DMS53 (cell line): ENCODE measurements around the gene RRAGC.
"Not testable (repeated sequence)": the region's sequence is repeated elsewhere in the genome, so short reads cannot be mapped to it uniquely, and the experiment has no call there.

ENCODE experiments used
- DNase-seq: peaks from one replicate; lab custom pipeline; 2025; lab: John Stamatoyannopoulos, UW

The RRAGC gene

DNA sequence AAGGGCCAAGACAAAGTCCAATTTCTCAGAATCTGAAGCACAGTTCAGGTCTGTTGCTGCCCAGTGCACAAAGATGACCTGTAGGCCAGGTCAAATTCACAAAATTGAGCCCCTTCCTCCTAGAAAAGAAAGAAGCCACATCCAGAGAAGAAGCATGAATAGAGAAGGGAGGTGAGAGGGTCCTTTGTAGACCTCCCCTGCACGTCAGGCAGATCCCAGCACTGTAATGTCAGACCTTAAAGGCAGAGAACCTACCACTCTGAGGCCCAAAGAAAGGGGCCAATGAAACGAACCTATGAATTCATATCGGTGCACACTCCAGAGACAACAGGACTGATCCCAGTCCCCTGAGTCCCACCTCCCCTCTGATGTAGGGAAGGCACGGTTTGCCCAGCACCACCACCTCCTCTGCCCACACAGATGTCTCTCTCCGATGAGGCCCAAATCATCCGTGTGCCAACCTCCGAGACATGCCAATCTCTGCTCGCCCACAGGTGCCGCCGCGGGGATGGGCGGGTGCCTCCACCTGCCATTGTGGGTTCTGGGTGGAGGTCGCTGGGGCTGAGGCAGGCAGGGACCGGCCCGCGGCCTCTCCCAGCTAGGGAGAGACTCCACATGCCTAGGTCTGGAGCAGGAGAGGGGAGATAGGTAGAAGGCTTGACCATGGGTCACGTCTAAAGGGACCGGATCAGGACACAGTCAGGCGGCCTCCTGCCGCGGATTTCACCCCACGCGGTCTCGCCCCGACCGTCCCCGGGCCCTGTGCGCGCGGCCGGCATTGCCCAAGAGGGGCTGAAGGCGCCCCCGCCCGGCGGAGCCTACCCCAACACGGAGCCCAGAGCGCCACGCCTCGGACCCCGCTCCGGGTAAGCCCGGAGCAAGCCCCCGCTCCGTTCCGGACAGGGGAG is 42.1 kb downstream of the RRAGC start:
- no peak for DNase-seq

DNA sequence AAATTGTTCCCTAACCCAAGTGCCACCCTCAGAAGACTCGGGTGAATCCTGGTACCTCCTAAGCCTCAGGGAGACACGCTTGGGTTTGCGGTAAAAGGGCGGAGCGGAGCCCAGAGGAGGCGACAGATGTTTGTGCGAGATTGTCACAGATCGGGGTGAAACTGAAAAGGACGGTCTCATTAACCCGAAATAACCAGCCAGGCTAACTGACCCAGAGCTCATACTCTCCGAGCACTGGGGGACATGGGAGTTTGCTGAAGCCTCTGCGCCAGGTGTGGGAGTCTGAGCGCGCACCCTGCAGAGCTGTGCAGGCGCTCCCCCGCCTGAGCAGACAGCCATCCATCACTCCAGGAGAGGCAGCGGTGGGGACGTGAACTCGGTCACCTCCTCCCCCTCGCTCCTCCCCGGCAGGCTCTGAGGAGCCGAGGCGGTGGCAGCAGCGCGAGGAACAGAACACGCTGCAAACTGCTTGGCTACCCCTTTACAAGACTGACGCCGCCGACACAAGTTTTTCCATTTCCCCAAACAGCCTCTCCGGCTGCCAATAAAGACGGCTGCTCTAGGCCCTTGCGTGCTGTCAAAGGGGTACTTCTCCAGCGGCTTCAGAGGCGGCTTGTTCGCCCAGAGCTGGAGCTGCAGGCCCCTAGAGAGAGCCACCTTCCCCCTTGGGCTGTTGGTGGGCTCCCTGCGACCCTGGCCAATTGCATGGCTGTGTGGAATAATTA is 43.5 kb downstream of the RRAGC start:
- no peak for DNase-seq

- DNase-seq = no peak
Measured at GRCh38 chr1:38814984-38815464, 44.5 kb downstream of the RRAGC start.

- no peak for DNase-seq
Measured at GRCh38 chr1:38814444-38814983, 45.1 kb downstream of the RRAGC start.

GRCh38 chr1:38812981-38813380 is 46.6 kb downstream of the RRAGC start:
- no peak for DNase-seq

GRCh38 chr1:38811466-38811865 is 48.1 kb downstream of the RRAGC start:
- not testable (repeated sequence) for DNase-seq

GRCh38 chr1:38806090-38806489 is 53.5 kb downstream of the RRAGC start:
- no peak for DNase-seq

GRCh38 chr1:38805036-38805435 is 54.5 kb downstream of the RRAGC start:
- DNase-seq = no peak

GRCh38 chr1:38804062-38804886 is 55.3 kb downstream of the RRAGC start:
- DNase-seq = peak; percentile 42

DNA sequence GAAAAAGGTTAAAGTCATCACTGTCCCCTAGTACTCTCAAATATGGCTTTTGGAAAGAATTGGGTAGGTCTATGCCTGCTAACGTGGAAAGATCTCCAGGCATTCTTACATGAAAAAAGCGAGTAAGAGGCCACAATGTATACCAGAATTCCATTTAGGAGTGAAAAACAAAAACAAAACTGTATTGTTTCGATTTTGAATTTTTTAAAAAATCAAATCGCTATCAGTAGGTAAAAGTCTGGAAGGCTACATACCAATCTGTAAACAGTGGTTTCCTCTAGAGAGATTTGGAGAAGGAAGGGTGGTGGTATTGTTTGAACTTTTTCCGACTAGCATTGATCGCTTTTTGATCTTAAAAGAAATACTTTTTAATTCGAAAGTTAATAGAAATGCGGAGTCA is 55.9 kb downstream of the RRAGC start:
- no peak for DNase-seq

GRCh38 chr1:38800720-38801671 is 58.6 kb downstream of the RRAGC start:
- DNase-seq = no peak

- DNase-seq = no peak
Measured at GRCh38 chr1:38793299-38793698, 66.3 kb downstream of the RRAGC start.

DNA sequence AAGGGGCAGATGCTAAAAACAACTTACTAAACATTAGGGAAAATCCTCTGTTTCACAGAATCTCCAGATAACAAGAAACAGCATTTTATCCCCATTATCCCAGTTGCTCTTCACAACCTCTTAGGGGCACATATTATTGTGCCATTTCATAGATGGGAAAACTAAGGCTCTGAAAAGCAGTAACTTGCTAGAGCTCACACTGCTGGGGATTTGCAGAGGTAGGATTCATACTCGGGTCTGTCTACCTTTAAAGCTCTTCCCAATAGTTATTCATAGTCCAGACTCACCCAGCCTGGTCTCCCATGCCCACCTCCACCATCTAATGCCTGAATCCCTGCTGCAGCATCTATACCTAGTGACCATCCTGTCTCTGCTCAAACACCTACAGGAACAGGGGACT is 67.7 kb downstream of the RRAGC start:
- DNase-seq = no peak

GRCh38 chr1:38791164-38791515 is 68.4 kb downstream of the RRAGC start:
- no peak for DNase-seq

DNA sequence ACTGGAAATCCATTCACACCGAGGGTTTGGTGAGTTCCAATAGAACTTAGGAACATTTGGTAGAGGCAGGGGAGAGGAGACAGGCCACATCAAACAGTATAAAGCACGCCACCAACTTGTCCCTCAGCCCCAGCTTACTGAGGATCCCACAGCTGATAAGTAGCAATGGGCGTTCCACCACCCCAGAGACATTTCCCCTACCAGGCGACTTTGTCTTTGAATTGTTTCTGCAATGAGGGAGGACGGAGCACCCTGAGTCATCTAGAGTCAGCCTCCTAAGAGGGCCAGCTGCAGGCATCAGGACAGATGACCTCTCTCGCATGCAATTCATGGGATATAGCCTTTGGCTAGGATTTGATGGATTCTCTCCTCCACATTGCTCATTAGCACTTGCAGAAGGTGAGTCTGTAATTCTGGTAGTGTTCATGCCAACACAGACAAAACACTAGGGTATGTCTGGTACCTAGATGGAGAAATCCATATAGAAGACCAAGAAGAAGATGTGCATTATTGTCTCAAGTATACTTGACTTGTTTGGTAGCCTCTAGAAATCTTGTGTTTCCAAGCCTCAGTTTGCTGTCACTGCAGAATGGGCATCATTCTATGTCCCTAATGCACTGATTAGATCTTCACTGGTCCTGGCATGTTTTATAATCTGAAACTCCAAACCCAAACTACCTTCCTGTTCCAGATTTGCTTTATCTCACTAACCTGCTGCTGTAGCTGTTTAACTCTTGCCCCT is 69.0 kb downstream of the RRAGC start:
- DNase-seq = no peak

- DNase-seq = no peak
Measured at GRCh38 chr1:38789498-38790169, 69.9 kb downstream of the RRAGC start.

DNA sequence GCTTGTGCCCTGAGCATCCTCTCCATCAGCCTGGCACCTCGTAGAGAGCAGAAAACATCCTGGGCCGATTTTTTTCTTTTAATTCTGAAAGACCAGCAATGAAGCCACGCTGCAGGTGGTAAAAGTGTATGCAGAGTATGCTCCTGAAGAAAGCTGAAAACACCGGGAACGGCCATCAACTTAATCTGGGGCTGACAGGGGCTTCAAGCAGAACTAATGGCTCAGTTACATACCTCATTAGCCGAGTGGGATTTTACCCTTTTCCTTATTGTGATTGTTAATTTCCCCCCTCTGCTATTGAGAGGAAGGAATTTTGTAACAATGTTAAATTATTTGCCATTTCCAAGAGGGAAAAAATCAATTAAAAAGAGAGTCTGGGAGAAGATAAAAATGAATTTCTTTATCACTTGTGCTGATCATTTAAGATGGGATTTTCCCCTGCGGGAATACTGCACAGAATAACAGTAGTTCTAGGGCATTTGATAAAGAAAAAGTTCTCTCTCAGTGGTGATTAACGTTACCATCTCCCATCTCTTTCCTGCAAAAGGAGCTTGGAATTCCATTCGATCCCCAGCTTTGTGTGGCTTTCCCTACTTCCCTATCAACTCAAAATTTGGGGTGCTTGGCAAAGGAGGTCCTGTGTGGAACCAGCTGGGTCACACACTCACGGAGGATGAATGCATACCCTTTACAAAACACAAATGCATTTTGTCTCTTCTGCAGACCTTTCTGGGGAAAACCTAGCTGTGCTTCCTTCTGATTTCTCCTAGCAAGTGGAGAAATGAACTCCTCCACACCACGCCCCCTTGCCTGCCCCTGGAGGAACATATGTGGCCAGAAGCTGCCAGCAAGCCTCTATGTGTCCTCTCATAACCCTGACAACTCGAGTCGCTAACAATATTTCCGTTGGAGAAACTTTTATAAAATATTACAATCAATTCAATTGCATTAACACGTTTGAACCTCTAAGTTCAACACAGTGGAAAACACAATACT is 70.9 kb downstream of the RRAGC start:
- DNase-seq = no peak
